ENCODE results near the gene MICB.

DNA sequence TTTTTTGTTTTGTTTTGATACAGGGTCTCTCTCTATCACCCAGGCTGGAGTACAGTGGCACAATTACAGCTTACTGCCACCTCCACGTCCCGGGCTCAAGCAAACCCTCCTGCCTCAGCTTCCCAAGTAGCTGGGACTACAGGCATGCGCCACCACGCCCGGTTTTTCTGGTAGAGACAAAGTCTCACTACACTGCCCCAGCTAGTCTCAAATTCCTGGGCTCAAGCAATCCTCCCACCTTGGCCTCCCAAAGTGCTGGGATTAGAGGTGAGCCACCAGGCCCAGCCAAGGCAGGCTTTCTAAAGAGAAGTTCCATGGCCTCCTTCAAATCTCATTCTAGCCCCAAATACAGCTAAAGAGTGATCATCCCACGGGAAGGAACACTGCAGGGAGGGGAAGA, 36.1 kb downstream of the MICB start:
- TF ChIP-seq, protein P1, sequence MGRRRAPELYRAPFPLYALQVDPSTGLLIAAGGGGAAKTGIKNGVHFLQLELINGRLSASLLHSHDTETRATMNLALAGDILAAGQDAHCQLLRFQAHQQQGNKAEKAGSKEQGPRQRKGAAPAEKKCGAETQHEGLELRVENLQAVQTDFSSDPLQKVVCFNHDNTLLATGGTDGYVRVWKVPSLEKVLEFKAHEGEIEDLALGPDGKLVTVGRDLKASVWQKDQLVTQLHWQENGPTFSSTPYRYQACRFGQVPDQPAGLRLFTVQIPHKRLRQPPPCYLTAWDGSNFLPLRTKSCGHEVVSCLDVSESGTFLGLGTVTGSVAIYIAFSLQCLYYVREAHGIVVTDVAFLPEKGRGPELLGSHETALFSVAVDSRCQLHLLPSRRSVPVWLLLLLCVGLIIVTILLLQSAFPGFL (CRISPR knock-in tag; IDR thresholded peaks at IDR 0.05; ENCODE audit: borderline replicate concordance) = no peak
- TF ChIP-seq, protein P2, sequence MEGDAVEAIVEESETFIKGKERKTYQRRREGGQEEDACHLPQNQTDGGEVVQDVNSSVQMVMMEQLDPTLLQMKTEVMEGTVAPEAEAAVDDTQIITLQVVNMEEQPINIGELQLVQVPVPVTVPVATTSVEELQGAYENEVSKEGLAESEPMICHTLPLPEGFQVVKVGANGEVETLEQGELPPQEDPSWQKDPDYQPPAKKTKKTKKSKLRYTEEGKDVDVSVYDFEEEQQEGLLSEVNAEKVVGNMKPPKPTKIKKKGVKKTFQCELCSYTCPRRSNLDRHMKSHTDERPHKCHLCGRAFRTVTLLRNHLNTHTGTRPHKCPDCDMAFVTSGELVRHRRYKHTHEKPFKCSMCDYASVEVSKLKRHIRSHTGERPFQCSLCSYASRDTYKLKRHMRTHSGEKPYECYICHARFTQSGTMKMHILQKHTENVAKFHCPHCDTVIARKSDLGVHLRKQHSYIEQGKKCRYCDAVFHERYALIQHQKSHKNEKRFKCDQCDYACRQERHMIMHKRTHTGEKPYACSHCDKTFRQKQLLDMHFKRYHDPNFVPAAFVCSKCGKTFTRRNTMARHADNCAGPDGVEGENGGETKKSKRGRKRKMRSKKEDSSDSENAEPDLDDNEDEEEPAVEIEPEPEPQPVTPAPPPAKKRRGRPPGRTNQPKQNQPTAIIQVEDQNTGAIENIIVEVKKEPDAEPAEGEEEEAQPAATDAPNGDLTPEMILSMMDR (IDR thresholded peaks at IDR 0.05) = no peak
- no peak for TF ChIP-seq ETV6 (CRISPR knock-in tag; IDR thresholded peaks at IDR 0.05)
- no peak for TF ChIP-seq KAT7 (CRISPR knock-in tag; IDR thresholded peaks at IDR 0.05; ENCODE audit: borderline replicate concordance)
- TF ChIP-seq, protein P3, sequence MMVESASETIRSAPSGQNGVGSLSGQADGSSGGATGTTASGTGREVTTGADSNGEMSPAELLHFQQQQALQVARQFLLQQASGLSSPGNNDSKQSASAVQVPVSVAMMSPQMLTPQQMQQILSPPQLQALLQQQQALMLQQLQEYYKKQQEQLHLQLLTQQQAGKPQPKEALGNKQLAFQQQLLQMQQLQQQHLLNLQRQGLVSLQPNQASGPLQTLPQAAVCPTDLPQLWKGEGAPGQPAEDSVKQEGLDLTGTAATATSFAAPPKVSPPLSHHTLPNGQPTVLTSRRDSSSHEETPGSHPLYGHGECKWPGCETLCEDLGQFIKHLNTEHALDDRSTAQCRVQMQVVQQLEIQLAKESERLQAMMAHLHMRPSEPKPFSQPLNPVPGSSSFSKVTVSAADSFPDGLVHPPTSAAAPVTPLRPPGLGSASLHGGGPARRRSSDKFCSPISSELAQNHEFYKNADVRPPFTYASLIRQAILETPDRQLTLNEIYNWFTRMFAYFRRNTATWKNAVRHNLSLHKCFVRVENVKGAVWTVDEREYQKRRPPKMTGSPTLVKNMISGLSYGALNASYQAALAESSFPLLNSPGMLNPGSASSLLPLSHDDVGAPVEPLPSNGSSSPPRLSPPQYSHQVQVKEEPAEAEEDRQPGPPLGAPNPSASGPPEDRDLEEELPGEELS (CRISPR knock-in tag; IDR thresholded peaks at IDR 0.05) = no peak
- TF ChIP-seq CBFB (CRISPR knock-in tag; IDR thresholded peaks at IDR 0.05; ENCODE audit: low read depth) = no peak
- TF ChIP-seq NFYB (CRISPR knock-in tag; conservative IDR thresholded peaks at IDR 0.05; ENCODE audit: low read depth) = no peak
- no peak for TF ChIP-seq SP1 (CRISPR knock-in tag; conservative IDR thresholded peaks at IDR 0.05)
- TF ChIP-seq, protein P4, sequence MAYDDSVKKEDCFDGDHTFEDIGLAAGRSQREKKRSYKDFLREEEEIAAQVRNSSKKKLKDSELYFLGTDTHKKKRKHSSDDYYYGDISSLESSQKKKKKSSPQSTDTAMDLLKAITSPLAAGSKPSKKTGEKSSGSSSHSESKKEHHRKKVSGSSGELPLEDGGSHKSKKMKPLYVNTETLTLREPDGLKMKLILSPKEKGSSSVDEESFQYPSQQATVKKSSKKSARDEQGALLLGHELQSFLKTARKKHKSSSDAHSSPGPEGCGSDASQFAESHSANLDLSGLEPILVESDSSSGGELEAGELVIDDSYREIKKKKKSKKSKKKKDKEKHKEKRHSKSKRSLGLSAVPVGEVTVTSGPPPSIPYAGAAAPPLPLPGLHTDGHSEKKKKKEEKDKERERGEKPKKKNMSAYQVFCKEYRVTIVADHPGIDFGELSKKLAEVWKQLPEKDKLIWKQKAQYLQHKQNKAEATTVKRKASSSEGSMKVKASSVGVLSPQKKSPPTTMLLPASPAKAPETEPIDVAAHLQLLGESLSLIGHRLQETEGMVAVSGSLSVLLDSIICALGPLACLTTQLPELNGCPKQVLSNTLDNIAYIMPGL (CRISPR knock-in tag; IDR thresholded peaks at IDR 0.05) = no peak
- no peak for TF ChIP-seq SOX15 (CRISPR knock-in tag; IDR thresholded peaks at IDR 0.05)
- TF ChIP-seq NR3C1 (CRISPR knock-in tag; conservative IDR thresholded peaks at IDR 0.05; ENCODE audit: low read depth) = no peak
